ENCODE data around the gene COQ8B.

The COQ8B gene

GRCh38 chr19:40756502-40757110 is 39.9 kb upstream of the COQ8B start:
- TF ChIP-seq, protein P1, sequence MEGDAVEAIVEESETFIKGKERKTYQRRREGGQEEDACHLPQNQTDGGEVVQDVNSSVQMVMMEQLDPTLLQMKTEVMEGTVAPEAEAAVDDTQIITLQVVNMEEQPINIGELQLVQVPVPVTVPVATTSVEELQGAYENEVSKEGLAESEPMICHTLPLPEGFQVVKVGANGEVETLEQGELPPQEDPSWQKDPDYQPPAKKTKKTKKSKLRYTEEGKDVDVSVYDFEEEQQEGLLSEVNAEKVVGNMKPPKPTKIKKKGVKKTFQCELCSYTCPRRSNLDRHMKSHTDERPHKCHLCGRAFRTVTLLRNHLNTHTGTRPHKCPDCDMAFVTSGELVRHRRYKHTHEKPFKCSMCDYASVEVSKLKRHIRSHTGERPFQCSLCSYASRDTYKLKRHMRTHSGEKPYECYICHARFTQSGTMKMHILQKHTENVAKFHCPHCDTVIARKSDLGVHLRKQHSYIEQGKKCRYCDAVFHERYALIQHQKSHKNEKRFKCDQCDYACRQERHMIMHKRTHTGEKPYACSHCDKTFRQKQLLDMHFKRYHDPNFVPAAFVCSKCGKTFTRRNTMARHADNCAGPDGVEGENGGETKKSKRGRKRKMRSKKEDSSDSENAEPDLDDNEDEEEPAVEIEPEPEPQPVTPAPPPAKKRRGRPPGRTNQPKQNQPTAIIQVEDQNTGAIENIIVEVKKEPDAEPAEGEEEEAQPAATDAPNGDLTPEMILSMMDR (IDR thresholded peaks at IDR 0.05; ENCODE audit: low read depth, low read length, missing control alignments), result no peak
- DNase-seq (ENCODE audit: extremely low read depth, low read depth), result no peak
- H3K4me3 ChIP-seq (replicated peaks; ENCODE audit: low read depth, low read length), result no peak overlapping the region

GRCh38 chr19:40755791-40756190 is 39.1 kb upstream of the COQ8B start:
- H3K4me3 ChIP-seq (replicated peaks; ENCODE audit: low read depth, low read length), result peak overlapping the region; percentile 2; the same call in 1 of the 2 replicates
- TF ChIP-seq, protein P1 (IDR thresholded peaks at IDR 0.05; ENCODE audit: low read depth, low read length, missing control alignments), result no peak
- DNase-seq (ENCODE audit: extremely low read depth, low read depth), result no peak

- TF ChIP-seq, protein P1 (IDR thresholded peaks at IDR 0.05; ENCODE audit: low read depth, low read length, missing control alignments), result no peak
- DNase-seq (ENCODE audit: extremely low read depth, low read depth), result no peak
- H3K4me3 ChIP-seq (replicated peaks; ENCODE audit: low read depth, low read length), result peak overlapping the region; percentile 34
Measured at GRCh38 chr19:40755248-40755624, 38.5 kb upstream of the COQ8B start.

DNA sequence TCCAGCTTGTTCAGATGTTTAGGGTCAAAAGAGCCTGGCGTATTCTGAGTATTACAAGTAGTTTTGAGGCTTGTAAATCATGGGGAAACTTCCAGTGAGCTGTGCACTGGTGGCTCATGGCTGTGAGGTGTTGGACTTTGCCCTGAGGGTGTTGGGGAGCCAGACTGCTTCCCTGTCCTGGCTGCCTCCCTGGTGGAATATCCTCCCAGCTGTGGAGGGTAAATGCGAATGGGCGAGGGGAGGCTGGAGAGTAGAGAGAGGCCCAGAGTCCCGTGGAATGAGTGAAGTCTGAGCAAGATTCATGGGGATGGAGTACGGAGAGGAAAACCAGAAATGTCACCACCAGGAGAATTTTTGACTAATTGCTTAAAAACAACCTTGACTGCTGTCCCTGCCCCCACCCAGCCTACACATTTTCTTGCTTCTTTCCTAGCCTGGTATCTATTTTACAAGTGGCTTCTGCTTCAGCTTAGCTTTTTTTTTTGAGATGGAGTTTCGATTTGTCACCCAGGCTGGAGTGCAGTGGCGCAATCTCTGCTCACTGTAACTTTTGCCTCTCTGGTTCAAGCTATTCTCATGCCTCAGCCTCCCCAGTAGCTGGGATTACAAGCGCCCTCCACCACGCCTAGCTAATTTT is 38.0 kb upstream of the COQ8B start:
- TF ChIP-seq, protein P1 (IDR thresholded peaks at IDR 0.05; ENCODE audit: low read depth, low read length, missing control alignments), result no peak
- peak overlapping the region; percentile 34 for H3K4me3 ChIP-seq (replicated peaks; ENCODE audit: low read depth, low read length)
- no peak for DNase-seq (ENCODE audit: extremely low read depth, low read depth)

GRCh38 chr19:40752257-40752781 is 35.6 kb upstream of the COQ8B start:
- peak overlapping the region; percentile 95 for H3K4me3 ChIP-seq (replicated peaks; ENCODE audit: low read depth, low read length)
- DNase-seq (ENCODE audit: extremely low read depth, low read depth), result no peak
- TF ChIP-seq, protein P1 (IDR thresholded peaks at IDR 0.05; ENCODE audit: low read depth, low read length, missing control alignments), result no peak

DNA sequence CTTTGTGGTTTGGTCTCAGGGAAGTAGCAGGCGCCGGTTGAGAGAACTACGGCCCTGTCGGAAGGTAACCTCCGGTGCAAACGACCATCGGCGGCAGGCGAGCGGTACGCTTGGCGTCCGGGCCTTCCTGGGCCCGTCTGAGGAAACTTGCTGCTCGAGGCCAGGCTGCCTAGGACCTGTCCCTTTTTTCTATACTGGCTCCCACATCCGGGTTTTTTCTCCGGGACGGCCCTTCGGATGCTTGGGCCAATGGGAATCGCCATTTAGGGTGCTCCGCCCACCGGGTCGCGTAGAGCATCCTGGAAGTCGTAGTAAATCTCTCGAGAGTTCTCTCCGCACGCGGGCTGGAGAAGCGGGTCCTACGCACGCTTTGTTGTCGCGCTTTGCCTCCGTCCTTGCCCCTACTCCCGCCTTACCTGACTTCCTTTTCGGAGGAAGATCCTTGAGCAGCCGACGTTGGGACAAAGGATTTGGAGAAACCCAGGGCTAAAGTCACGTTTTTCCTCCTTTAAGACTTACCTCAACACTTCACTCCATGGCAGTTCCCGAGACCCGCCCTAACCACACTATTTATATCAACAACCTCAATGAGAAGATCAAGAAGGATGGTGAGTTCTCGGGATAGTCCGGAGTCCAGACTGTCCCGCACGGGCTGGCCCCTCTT is 34.3 kb upstream of the COQ8B start, which contains the start of gene SNRPA:
Gene SNRPA (plus strand): TSS at position 330 of the 664 bp plus-strand sequence. CDS start 206 bp downstream, at position 536.
- peak; percentile 97 for DNase-seq (ENCODE audit: extremely low read depth, low read depth)
- TF ChIP-seq, protein P1 (IDR thresholded peaks at IDR 0.05; ENCODE audit: low read depth, low read length, missing control alignments), result no peak
- peak within 1 kb of the TSS; percentile 95 for H3K4me3 ChIP-seq (replicated peaks; ENCODE audit: low read depth, low read length)
